Epidermal melanocyte (primary cell): ENCODE measurements around the gene TNK2.
"Not testable (repeated sequence)": the region's sequence is repeated elsewhere in the genome, so short reads cannot be mapped to it uniquely, and the experiment has no call there.

Experiments
- DNase-seq: peaks from one replicate; pipeline ENCODE4 v3.0.0; 2011; ENCODE audit warnings: low spot score; ENCODE audit not compliant: insufficient read length

TNK2 gene

DNA sequence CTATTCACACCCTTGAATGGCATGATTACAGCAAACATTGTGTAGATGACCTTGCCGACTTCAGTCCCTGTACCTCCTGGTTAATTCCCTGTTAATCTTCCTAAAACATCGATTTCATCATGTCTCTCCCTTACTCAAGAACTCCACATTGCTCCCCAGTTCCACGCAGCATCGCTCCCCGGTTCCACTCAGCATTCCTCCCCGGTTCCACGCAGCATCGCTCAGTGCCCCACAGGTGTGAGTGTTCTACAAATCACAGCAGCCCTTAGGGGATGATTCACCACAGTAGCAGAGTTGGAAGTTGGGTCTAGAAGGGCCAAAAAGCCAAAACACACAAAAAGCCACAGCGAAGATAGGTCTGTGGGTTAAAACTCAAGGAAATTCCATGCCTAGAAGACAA is 8.6 kb upstream of the TNK2 start:
- no peak for DNase-seq

DNA sequence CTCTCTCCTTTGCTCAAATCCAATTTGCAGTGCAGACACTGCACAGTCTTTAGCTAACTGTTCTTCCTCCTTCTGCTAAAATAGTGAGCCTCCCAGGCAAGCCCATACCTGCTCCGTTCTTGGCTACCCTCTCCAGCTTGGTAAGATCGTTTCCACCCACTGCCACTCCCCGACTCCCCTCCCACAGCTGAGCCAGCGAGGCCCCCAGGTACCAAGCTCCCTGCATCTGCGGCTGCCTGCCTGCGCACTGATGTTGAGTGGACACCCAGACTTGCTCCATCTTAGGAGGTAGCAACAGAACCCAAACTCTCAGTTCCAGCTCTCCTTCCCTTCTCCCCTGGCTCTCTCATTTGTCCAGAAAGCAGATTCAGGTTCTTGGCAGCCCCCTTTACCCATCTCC is 7.9 kb upstream of the TNK2 start:
- no peak for DNase-seq

GRCh38 chr3:195914648-195915473 is 6.5 kb upstream of the TNK2 start:
- peak; percentile 98 for DNase-seq

- DNase-seq = not testable (repeated sequence)
Observed at GRCh38 chr3:195914146-195914545, 5.8 kb upstream of the TNK2 start.

GRCh38 chr3:195913382-195913781 is 5.0 kb upstream of the TNK2 start:
- no peak for DNase-seq

DNA sequence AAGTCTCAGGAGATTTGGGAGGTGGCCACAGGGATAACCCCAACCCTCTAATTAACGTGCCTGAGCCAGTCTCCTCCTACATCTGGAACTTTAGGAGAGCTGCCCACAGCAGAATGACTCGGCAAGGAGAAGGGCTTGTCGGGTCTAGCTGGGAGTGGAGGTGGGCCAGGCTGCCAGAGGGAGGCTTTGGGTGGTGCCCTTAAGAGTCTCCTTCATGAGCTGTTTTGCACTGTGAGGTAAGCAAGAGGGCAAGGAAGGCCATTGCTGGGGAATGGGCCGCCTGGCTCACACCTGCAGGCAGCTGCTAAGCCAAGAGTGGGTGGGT is 3.6 kb upstream of the TNK2 start:
- no peak for DNase-seq

GRCh38 chr3:195911041-195911945 is 2.9 kb upstream of the TNK2 start:
- DNase-seq = no peak

- DNase-seq = no peak
Observed at GRCh38 chr3:195910499-195910845, 2.1 kb upstream of the TNK2 start.

DNA sequence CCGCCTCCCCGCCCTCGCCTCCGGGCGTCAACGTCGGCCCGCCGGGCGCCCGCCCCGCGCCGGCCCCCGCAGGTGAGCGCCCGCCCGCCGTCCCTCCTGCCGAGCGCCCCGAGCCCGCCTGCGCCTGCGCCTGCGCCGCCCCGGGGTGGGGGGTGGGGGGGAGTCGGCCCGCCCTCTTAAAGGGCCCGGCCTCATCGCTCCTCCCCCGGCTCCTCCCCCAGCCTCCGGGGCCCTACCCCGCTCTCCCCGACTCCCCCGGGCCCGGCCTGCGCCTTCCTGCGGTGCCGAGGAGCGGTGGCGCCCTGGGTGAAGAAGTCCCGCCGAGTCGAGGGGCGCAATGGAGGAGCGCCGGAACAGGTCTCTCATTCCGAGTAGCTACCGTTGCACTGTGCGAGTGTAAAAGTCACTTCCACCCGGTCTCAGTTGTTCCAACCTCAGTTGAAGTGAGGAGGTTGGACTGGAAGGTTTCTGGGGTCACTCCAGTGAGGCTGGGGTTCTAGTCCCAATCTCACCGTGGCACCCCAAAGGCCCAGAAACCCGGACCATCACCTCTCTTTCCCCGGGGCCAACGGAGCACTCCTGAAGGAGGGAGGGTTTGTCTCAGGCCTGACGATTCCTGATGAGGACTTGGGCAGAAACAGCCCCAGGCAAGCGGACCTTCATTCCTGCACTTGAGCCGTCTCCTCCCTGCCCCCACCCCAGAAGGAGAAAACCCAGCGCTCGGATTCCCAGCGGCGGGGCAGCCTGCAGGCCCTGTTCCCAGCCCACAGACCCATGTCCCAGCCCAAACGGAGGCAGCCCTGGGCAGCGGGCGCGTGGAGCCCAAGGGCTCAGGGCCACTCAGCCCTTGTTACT is 1.5 kb upstream of the TNK2 start:
- peak; percentile 97 for DNase-seq

- DNase-seq = no peak
Observed at GRCh38 chr3:195908694-195909581, 587 bp upstream of the TNK2 start.

- DNase-seq = no peak
Observed at GRCh38 chr3:195907684-195907933, 742 bp downstream of the TNK2 start.

GRCh38 chr3:195906865-195907683 is 1.3 kb downstream of the TNK2 start:
- DNase-seq = no peak

- DNase-seq = no peak
Observed at GRCh38 chr3:195905970-195906864, 2.1 kb downstream of the TNK2 start.

DNA sequence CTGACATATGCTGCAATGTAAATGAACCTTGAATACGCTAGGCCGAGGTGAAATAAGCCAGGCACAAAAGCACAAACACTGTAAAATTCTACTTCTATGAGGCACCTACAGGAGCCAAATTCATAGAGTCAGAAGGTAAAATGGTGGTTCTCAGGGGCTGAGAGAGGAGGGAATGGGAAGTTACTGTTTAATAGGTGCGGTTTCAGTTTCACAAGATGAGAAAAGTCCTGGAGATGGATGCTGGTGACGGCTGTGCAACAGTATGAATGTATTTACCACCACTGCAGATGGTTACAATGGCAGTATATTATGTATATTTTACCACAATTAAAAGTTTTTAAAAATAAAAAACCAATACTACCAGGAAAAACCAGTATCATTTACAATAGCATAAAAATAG is 4.0 kb downstream of the TNK2 start:
- DNase-seq = no peak

DNA sequence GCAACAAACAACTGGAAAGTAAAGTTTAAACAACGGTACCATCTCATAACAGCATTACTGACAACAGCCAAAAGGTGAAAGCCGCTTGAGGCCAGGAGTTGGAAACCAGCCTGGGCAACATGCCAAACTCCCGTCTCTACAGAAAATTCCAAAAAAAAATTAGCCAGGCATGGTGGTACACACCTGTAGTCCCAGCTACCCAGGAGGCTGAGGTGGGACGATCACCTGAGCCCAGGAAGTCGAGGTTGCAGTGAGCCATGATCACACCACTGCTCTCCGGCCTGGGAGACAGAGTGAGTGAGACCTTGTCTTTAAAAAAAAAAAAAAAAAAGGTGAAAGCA is 4.4 kb downstream of the TNK2 start:
- DNase-seq = no peak

DNA sequence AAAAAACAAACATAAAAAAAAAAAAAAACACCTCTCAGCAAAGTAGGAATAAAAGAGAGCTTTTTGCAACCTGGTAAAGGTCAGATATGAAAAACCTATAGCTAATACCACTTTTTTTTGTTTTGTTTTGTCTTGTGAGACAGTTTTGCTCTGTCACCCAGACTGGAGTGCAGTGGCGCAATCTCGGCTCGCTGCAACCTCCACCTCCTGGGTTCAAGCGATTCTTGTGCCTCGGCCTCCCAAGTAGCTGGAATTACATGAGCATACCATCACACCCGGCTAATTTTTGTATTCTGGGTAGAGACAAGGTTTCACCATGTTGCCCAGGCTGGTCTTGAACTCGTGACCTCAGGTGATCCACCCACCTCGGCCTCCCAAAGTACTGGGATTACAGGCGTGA is 5.7 kb downstream of the TNK2 start:
- DNase-seq = not testable (repeated sequence)

DNA sequence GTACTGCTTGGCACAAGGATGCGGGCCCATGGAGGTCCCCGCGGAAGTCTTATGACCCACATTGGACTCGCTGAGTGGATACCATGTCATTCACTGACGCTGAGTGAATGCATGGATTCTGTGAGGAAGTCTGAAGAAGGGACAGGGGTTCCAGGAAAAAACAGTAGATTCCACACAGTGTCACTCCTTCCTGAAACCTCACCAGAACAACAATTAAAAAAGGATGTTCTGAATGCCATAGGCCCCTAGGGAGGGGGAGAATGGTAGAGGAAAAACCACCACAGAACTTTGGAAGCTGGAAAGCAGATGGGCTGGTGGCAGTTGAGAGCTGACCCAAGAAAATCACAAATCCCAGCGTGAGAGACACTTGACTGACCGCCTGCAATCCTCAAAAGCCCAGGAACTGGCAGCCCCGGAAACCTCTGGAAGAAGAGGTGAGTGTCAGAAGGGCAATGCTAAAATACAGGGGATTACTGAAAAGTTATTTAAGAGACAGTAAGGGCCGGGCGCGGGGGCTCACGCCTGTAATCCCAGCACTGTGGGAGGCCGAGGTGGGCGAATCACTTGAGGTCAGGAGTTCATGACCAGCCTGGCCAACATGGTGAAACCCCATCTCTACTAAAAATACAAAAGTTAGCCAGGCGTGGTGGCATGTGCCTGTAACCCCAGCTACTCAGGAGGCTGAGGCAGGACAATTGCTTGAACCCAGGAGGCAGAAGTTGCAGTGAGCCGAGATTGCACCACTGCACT is 6.3 kb downstream of the TNK2 start:
- DNase-seq = not testable (repeated sequence)
